Measurements from ENCODE around the gene EEF1AKMT4.
"Not testable (repeated sequence)": the region's sequence is repeated elsewhere in the genome, so short reads cannot be mapped to it uniquely, and the experiment has no call there.

Gene EEF1AKMT4

GRCh38 chr3:184259396-184259877, 10.0 kb downstream of the EEF1AKMT4 start:
- DNase-seq (ENCODE audit: low read depth): no peak
- H3K4me3 ChIP-seq (ENCODE audit: control insufficient read depth, low read depth, low read length): no peak overlapping the region
- TF ChIP-seq CTCF (conservative IDR thresholded peaks at IDR 0.05; ENCODE audit: control insufficient read depth, insufficient read depth, low read depth, low read length): no peak

GRCh38 chr3:184259878-184260723, 10.6 kb downstream of the EEF1AKMT4 start:
- no peak for DNase-seq (ENCODE audit: low read depth)

GRCh38 chr3:184260724-184261269, 11.3 kb downstream of the EEF1AKMT4 start:
- TF ChIP-seq CTCF (conservative IDR thresholded peaks at IDR 0.05; ENCODE audit: control insufficient read depth, insufficient read depth, low read depth, low read length): no peak
- H3K4me3 ChIP-seq (ENCODE audit: control insufficient read depth, low read depth, low read length): peak overlapping the region; percentile 25
- no peak for DNase-seq (ENCODE audit: low read depth)

More at GRCh38 chr3:184259878-184260723, 10.6 kb downstream of the EEF1AKMT4 start:
- H3K4me3 ChIP-seq (ENCODE audit: control insufficient read depth, low read depth, low read length): peak overlapping the region; percentile 10
- TF ChIP-seq CTCF (conservative IDR thresholded peaks at IDR 0.05; ENCODE audit: control insufficient read depth, insufficient read depth, low read depth, low read length): no peak

- H3K4me3 ChIP-seq (ENCODE audit: control insufficient read depth, low read depth, low read length): peak within 1 kb of the TSS; percentile 47
- DNase-seq (ENCODE audit: low read depth): peak; percentile 36
- TF ChIP-seq CTCF (conservative IDR thresholded peaks at IDR 0.05; ENCODE audit: control insufficient read depth, insufficient read depth, low read depth, low read length): no peak
These were observed 11.9 kb downstream of the EEF1AKMT4 start, which contains the start of gene CAMK2N2 for GRCh38 chr3:184261270-184261853. CAMK2N2 (minus strand) TSS chr3:184261553; CDS start chr3:184261285, 268 bp downstream.

GRCh38 chr3:184261854-184262763, 12.6 kb downstream of the EEF1AKMT4 start:
- H3K4me3 ChIP-seq (ENCODE audit: control insufficient read depth, low read depth, low read length): peak overlapping the region; percentile 47
- peak; percentile 37 for DNase-seq (ENCODE audit: low read depth)
- no peak for TF ChIP-seq CTCF (conservative IDR thresholded peaks at IDR 0.05; ENCODE audit: control insufficient read depth, insufficient read depth, low read depth, low read length)

GRCh38 chr3:184262764-184263179, 13.3 kb downstream of the EEF1AKMT4 start:
- TF ChIP-seq CTCF (conservative IDR thresholded peaks at IDR 0.05; ENCODE audit: control insufficient read depth, insufficient read depth, low read depth, low read length): no peak
- no peak overlapping the region for H3K4me3 ChIP-seq (ENCODE audit: control insufficient read depth, low read depth, low read length)
- no peak for DNase-seq (ENCODE audit: low read depth)

GRCh38 chr3:184267249-184267648, 17.8 kb downstream of the EEF1AKMT4 start:
- DNase-seq (ENCODE audit: low read depth); H3K4me3 ChIP-seq (ENCODE audit: control insufficient read depth, low read depth, low read length): not testable (repeated sequence)

Measured in fibroblast of mammary gland (primary cell).